Small intestine (tissue), 7 donors: ENCODE data around the gene TMED7. TPM values are rescaled to one million over a fixed set of nuclear protein-coding genes. Genes with fewer than 3 reads are reported as not detected.

ENCODE experiments used
- DNase-seq, 2 donors: peaks; one replicate each; pipeline versions ENCODE4 v3.0.0 to v3.0.0-alpha.2; 2013
- FAIRE-seq: peaks from 2 replicates; lab custom pipeline; 2012; peaks lifted over from hg19 to GRCh38; lab: Jason Lieb, UNC
- H3K27ac ChIP-seq, 3 donors: one replicate each; pipeline ENCODE4 v1.5.1; 2013; ENCODE audit warnings: low read length in 2 of 3, mild to moderate bottlenecking in 2 of 3, control low read depth in 1 of 3, inconsistent platforms in 1 of 3, low read depth in 1 of 3, moderate library complexity in 1 of 3
- H3K27me3 ChIP-seq, 3 donors: one replicate each; pipeline ENCODE4 v1.6.1; 2013; ENCODE audit warnings: low read length in 3 of 3, inconsistent platforms in 1 of 3; ENCODE audit not compliant: control insufficient read depth in 3 of 3, insufficient read depth in 3 of 3
- H3K36me3 ChIP-seq, 3 donors: one replicate each; pipeline ENCODE4 v1.6.1; 2013; ENCODE audit warnings: low read length in 3 of 3, inconsistent platforms in 1 of 3, low read depth in 1 of 3, mild to moderate bottlenecking in 1 of 3, moderate library complexity in 1 of 3; ENCODE audit not compliant: control insufficient read depth in 3 of 3, insufficient read depth in 2 of 3
- H3K4me1 ChIP-seq, 3 donors: one replicate each; pipeline ENCODE4 v1.6.1; 2013; ENCODE audit warnings: low read length in 2 of 3, inconsistent platforms in 1 of 3, low read depth in 1 of 3, mild to moderate bottlenecking in 1 of 3, moderate library complexity in 1 of 3; ENCODE audit not compliant: control insufficient read depth in 3 of 3, insufficient read depth in 2 of 3
- H3K4me3 ChIP-seq, 3 donors: one replicate each; pipeline ENCODE4 v1.5.1; 2013; ENCODE audit warnings: low read length in 3 of 3, control low read depth in 1 of 3, inconsistent platforms in 1 of 3, low read depth in 1 of 3, mild to moderate bottlenecking in 1 of 3, moderate library complexity in 1 of 3
- H3K9me3 ChIP-seq, 2 donors: one replicate each; pipeline ENCODE4 v1.6.1; 2013; ENCODE audit warnings: low read depth in 1 of 2, low read length in 1 of 2; ENCODE audit not compliant: control insufficient read depth in 2 of 2, insufficient read depth in 1 of 2
- WGBS, 3 donors: extraction: QIAGEN DNeasy Blood & Tissue Kit; methylation state at CpG; one replicate each; pipeline ENCODE4 v1.1.7; 2013; 5-methylcytosine and 5-hydroxymethylcytosine counted together
- polyA plus RNA-seq, 4 donors: library from polyadenylated mRNA; stranded (reverse) in 3 of 4; unstranded in 1 of 4; fragments of 200-250 nt in 3 of 4; fragments of 120-200 nt in 1 of 4; gene quantifications; one replicate each; pipeline versions ENCODE4 v1.2.1 to v1.2.3, GENCODE V29; 2013
- donor health status: healthy with polysubstance abuse.
- donor health status: control.
- donor health status: control.
- donor health status: Bipolar disorder and iron deficiency.
- donor health status: healthy.

Gene TMED7
- polyA plus RNA-seq, 4 donors: 12.7 to 128 (median 25.7) TPM

DNA sequence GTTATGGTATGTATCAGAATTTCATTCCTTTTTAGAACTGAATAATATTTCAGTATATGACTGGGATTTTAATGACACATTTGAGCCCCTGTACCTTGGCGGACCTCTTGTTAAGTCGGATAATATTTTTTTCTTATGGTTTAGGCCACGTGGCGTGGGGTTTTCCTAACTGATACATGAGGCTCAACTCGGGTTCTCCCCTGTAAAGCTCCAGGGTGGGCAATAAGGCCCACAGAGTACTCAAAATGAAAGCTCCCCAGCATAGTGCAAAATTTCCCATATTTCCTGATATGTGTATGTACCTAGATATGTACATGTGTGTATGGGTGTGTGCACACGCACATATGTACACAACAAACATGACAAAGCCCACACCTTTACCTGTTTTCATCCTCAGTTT, 48.1 kb downstream of the TMED7 start:
- no peak overlapping the region for H3K27ac ChIP-seq
- whole genome bisulfite sequencing, 3 donors: 80 to 91% (median 88%) methylated on average over 6 of the region's 6 CpGs
- H3K9me3 ChIP-seq: peaks cover 0 to 3% of the 10 kb centered on the region in 2 donors
- no peaks in the 10 kb centered on the region for H3K36me3 ChIP-seq
- FAIRE-seq: no peak
- H3K4me3 ChIP-seq: no peak overlapping the region
- no peaks in the 10 kb centered on the region for H3K27me3 ChIP-seq
- no peak for DNase-seq
- H3K4me1 ChIP-seq: no peaks in the 10 kb centered on the region

DNA sequence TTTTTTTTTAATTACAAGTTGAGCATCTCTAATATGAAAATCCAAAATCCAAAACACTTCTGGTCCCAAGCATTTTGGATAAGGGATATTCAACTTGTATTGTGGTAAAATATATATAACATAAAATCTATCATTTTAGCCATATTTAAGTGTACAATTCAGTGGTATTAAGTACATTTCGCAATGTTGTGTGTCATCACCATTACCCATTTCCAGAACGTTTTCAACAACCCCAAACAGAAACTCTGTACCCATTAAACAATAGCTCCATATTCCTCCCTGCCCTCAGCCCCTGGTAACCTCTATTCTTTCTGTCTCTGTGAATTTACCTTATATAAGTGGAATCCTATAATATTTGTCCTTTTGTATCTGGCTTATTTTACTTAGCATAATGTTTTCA, 48.5 kb downstream of the TMED7 start:
- WGBS, 3 donors: 69 to 83% (median 75%) methylated on average over 2 of the region's 2 CpGs
- no peak for DNase-seq
- no peak for FAIRE-seq
- Histone ChIP-seq H3K4me3 (no peak overlapping the region), H3K36me3 (no peaks in the 10 kb centered on the region), H3K27me3 (no peaks in the 10 kb centered on the region), H3K27ac (no peak overlapping the region), H3K4me1 (no peaks in the 10 kb centered on the region), H3K9me3 (peaks cover 0 to 3% of the 10 kb centered on the region in 2 donors)

DNA sequence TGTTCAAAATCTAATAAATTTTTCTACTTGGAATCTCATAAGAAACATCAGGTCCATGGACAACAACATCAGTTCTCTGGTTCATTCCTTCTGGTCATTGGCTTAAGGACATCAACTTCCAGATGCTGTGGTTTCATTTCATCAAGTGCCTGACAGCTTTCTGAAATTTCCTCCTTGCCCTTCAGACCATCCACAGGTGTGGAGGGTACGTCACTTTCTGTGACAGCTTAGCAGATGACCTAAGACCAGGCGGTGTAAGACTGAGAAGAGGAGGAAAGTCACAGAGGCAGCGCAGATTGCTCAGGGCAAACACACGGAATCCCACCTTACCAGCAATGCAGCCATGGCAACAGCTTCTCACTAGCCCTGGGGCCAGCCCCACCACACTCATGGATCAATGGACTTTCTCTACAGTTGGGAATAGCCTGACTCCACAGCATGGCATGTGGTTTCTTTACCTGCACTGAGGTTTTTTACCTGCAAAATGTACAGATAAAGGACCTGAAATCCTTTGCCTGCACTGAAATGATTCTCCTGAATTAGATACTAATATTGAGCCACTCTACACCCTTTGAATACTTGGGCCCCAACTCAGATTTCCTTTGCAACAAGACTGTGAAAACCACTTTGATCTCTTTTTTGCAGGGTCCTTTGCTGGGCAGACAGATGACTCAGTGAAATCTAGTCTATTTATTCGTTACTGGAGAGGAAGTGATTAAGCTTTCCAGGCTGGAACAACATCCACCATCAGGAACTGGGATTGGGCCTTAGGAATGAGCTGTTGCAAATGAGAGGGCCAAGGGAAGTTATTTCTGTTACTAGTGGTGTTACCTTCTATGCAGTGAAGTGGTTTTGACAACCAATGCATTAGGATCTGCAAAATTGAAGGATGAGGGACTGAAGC, 50.4 kb downstream of the TMED7 start:
- FAIRE-seq: no peak
- H3K27ac ChIP-seq: no peak overlapping the region
- H3K27me3 ChIP-seq: no peaks in the 10 kb centered on the region
- no peaks in the 10 kb centered on the region for H3K4me1 ChIP-seq
- peaks cover 0 to 3% of the 10 kb centered on the region in 2 donors for H3K9me3 ChIP-seq
- no peak overlapping the region for H3K4me3 ChIP-seq
- H3K36me3 ChIP-seq: no peaks in the 10 kb centered on the region
- DNase-seq: no peak
- 74 to 88% (median 85%) methylated on average over 5 of the region's 5 CpGs for WGBS, 3 donors

DNA sequence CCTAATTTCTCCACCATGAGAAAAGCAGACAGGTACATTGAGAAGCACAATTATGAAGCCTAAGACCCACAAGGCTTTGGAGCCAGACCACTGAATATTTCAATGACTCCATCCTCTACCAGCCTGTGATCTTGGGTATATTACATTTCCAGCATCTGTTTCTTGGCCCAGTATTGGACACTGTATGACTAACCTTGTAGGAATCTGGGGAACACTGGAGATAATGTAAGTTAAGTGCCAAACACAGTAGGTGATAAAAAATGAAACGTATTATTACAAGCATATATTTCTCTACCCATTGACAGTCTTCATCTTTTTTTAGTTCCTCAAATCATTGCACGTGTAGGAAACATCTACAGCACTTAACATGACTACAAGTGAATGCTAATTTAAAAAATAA, 52.7 kb downstream of the TMED7 start:
- no peak for DNase-seq
- H3K4me1 ChIP-seq: no peaks in the 10 kb centered on the region
- no peak for FAIRE-seq
- 72 to 76% (median 76%) methylated on average over 2 of the region's 2 CpGs for WGBS, 3 donors
- H3K27me3 ChIP-seq: no peaks in the 10 kb centered on the region
- no peak overlapping the region for H3K4me3 ChIP-seq
- no peaks in the 10 kb centered on the region for H3K36me3 ChIP-seq
- peaks cover 0 to 3% of the 10 kb centered on the region in 2 donors for H3K9me3 ChIP-seq
- H3K27ac ChIP-seq: no peak overlapping the region

DNA sequence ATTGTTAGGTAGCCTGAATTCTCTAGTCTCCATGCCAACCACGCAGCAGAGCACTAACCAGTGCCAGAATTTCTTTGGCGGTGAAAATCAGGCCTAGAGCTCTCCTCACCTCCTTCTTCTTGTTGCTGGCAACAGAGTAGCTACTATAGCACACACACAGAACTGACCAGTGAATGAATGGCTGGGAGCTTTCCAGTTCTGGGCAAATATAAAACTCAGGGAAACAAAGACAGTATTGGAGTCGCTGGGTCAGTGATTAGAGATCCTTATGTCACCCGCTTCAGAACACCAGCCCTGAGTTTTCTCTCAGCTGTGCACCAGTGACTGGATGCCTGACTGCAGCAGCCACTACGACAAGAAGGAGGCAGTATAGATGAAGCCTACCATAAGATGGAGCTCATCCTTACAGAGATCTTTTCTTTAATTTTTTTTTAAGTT, 54.4 kb downstream of the TMED7 start:
- FAIRE-seq: no peak

DNA sequence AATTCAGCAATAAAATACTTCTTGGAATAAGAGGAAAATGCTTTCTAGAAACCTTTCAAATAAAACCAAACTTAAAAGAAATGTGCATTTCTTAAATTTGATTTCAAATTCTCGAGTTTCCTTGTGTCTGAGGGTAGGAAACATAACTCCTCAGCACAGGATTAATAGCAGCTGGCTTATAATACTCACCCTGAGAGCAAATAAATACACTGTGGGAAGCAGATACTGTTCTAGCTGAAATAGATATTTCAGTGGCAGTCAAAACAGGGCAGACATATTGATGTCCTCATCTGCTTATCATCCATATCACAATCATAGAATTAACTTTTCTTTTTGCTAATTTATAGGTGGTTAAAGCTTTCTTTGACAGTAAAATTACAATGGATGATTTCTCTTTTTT, 57.2 kb downstream of the TMED7 start:
- H3K9me3 ChIP-seq: no peaks in the 10 kb centered on the region
- WGBS, 3 donors: 76 to 89% (median 87%) methylated on average over 1 of the region's 1 CpG
- H3K4me3 ChIP-seq: no peak overlapping the region
- FAIRE-seq: no peak
- no peak overlapping the region for H3K27ac ChIP-seq
- H3K4me1 ChIP-seq: peaks cover 0 to 8% (median 0%) of the 10 kb centered on the region in 3 donors
- DNase-seq: no peak
- no peaks in the 10 kb centered on the region for H3K27me3 ChIP-seq
- H3K36me3 ChIP-seq: no peaks in the 10 kb centered on the region

More for the DNA sequence above, 54.4 kb downstream of the TMED7 start:
- no peak overlapping the region for H3K27ac ChIP-seq
- H3K27me3 ChIP-seq: no peaks in the 10 kb centered on the region
- no peaks in the 10 kb centered on the region for H3K9me3 ChIP-seq
- no peaks in the 10 kb centered on the region for H3K4me1 ChIP-seq
- no peak overlapping the region for H3K4me3 ChIP-seq
- no peak for DNase-seq
- 87 to 91% (median 87%) methylated on average over 5 of the region's 5 CpGs for WGBS, 3 donors
- no peaks in the 10 kb centered on the region for H3K36me3 ChIP-seq

DNA sequence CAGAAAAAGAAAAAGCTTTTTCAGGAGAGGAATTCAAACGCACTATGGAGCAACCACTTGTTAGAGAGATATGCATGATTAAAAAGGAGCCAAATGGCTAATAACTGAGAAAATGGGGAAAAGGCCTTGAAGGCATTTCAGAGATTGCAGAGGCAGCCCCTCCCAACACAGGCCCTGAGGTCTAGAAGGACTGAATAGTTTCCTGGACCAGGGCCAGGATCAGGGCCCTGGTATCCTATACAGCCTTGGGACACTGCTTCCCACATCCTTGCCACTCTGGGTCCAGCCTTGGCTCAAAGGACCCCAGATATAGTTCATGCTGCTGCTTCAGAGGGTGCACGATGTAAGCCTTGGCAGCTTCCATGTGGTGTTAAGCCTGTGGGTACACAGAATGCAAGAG, 60.6 kb downstream of the TMED7 start:
- H3K9me3 ChIP-seq: no peaks in the 10 kb centered on the region
- 90 to 97% (median 92%) methylated on average over 2 of the region's 2 CpGs for WGBS, 3 donors

More for the DNA sequence above, 60.6 kb downstream of the TMED7 start:
- Histone ChIP-seq H3K27ac (no peak overlapping the region), H3K27me3 (no peaks in the 10 kb centered on the region), H3K4me3 (no peak overlapping the region), H3K36me3 (no peaks in the 10 kb centered on the region), H3K4me1 (peaks cover 0 to 8% (median 0%) of the 10 kb centered on the region in 3 donors)
- DNase-seq (no peak), FAIRE-seq (no peak)
